ENCODE measurements around the gene TP53I13. TPM values are rescaled to one million over a fixed set of nuclear protein-coding genes. Genes with fewer than 3 reads are reported as not detected.

TP53I13 gene
- total RNA-seq, 4 donors from 2014 or later: 31.6 to 45.9 (median 40.3) TPM

- Histone ChIP-seq H3K27ac (no peak overlapping the region), H3K9me3 (no peaks in the 10 kb centered on the region), H3K4me1 (peaks cover 43% of the 10 kb centered on the region), H3K36me3 (peaks cover 63% of the 10 kb centered on the region), H3K4me3 (no peak overlapping the region), H3K27me3 (no peaks in the 10 kb centered on the region)
- TF ChIP-seq EP300 (IDR thresholded peaks at IDR 0.05) (no peak), POLR2AphosphoS5 (IDR thresholded peaks at IDR 0.05) (no peak), POLR2A (IDR thresholded peaks at IDR 0.05) (no peak), CTCF (IDR thresholded peaks at IDR 0.05) (no peak)
- peak in 1 of 2 donors; percentile 78 for DNase-seq (ENCODE audit: low spot score in 2 of 2)
- WGBS: 92% methylated on average over 19 of the region's 37 CpGs
Measured at GRCh38 chr17:29576214-29577000, 7.9 kb downstream of the TP53I13 start.

DNA sequence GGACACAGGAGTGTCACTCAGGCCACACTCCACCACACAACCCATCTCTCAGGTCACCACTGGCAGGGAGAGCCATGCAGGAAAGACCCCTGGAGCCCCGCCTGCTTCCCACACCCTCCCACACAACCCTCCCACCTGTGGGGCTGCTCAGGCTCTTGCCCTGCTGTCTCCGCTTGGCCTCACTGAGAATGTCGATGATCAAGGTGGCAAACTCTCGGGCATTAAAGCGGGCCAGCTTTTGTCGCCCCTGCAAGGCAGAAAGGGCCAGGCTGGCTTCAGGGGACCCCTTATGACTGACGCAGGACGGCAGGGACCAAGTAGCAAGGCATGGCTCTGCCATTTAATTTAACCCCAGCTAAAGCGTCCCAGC, 8.5 kb downstream of the TP53I13 start:
- H3K4me1 ChIP-seq: peaks cover 43% of the 10 kb centered on the region
- no peak for TF ChIP-seq POLR2AphosphoS5 (IDR thresholded peaks at IDR 0.05)
- WGBS: no CpG with 5 or more reads among the region's 9 CpGs

DNA sequence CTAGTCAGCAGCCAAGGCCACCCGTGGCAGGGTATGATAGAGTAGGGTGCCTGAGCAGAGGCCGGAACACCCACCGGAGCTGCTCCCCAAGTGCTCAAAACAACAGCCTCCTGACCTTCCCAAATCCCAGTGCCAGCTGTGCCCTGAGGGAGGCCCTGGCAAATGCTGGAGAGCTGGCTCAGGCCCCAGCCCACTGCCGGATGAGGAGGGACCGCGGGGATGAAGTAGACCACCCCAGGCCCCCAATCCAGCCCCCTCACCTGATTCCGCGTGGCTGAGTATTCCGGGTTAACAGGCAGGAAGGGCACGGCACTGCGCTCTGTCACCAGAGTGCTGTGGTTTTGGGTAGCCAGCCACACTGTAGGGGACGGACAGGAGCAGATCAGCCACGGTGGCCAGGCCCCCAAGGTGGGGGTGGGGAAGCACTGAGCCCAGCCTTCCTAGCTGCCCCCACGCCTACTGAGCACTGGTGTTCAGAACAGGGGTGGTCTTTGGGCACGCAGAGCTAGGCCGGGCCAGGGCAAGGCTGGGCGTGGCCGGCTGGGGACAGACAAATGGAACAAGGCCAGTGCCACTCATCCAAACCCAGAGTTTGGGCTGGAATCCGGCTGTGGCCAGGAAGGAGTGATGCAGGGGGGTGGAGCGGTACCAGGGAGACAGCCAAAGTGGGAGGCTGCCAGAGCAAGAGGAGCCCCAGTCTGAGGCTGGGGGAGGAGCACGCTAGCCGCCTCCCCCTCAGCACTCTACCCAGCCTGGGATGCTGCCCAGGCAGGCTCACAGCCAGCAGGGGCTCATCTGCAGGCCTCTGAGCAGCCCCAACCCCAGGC, 9.1 kb downstream of the TP53I13 start:
- TF ChIP-seq POLR2A (IDR thresholded peaks at IDR 0.05): no peak
- Histone ChIP-seq H3K27me3 (no peaks in the 10 kb centered on the region), H3K4me1 (peaks cover 43% of the 10 kb centered on the region), H3K36me3 (peaks cover 69% of the 10 kb centered on the region), H3K9me3 (no peaks in the 10 kb centered on the region), H3K4me3 (no peak overlapping the region), H3K27ac (no peak overlapping the region)
- peak in 1 of 2 donors; percentile 76 for DNase-seq (ENCODE audit: low spot score in 2 of 2)
- WGBS: 38% methylated on average over 4 of the region's 22 CpGs

More for the DNA sequence above, 8.5 kb downstream of the TP53I13 start:
- H3K27ac ChIP-seq: no peak overlapping the region
- H3K4me3 ChIP-seq: no peak overlapping the region
- H3K36me3 ChIP-seq: peaks cover 69% of the 10 kb centered on the region
- no peaks in the 10 kb centered on the region for H3K9me3 ChIP-seq
- no peaks in the 10 kb centered on the region for H3K27me3 ChIP-seq
- no peak for DNase-seq (ENCODE audit: low spot score in 2 of 2)

DNA sequence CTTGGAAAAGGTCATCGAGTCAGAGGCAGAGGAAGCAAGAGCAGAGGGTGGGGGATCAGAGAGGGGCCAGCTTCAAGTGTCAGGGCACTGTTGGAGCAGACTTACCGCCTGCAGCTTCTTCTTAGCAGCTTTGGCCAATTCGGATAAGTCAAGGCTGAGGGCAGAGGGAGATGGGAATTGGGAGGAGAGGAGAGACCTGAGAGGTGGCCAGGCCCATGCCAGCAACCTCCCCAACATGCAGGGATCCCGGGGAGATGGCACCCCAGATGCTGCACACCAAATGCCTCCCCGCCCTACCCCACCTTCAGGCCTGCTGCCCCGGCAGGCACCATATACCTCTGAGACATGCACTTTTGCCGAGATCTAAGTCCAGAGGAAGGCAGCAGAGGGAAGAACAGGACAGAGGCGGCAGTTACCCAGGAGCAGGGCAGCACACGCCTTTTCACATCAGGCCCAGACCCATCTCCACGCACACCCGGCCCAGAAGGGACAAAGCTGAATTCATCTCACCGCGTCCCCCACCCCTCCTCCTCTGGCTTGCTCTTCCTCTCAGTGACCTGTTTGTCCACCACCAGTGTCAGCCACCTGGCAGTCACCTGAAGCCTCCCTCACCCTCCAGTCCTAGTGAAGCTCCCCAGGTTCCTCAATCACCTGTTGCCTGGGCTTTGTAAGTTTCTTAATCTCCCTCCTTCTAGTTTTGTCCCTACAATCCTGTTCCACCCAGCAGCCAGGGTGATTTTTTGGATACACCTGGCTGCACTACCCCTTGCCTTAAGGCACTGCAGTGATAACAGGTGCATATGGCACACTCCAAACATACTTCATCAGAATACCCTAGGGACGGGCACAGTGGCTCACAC, 10.4 kb downstream of the TP53I13 start:
- H3K27me3 ChIP-seq: no peaks in the 10 kb centered on the region
- WGBS: 90% methylated on average over 13 of the region's 14 CpGs
- no peak for DNase-seq (ENCODE audit: low spot score in 2 of 2)
- TF ChIP-seq EP300 (IDR thresholded peaks at IDR 0.05): no peak
- TF ChIP-seq POLR2A (IDR thresholded peaks at IDR 0.05): no peak
- no peak for TF ChIP-seq CTCF (IDR thresholded peaks at IDR 0.05)
- no peak for TF ChIP-seq POLR2AphosphoS5 (IDR thresholded peaks at IDR 0.05)
- no peak overlapping the region for H3K4me3 ChIP-seq
- H3K4me1 ChIP-seq: peaks cover 48% of the 10 kb centered on the region
- peaks cover 64% of the 10 kb centered on the region for H3K36me3 ChIP-seq
- H3K9me3 ChIP-seq: no peaks in the 10 kb centered on the region
- H3K27ac ChIP-seq: no peak overlapping the region

DNA sequence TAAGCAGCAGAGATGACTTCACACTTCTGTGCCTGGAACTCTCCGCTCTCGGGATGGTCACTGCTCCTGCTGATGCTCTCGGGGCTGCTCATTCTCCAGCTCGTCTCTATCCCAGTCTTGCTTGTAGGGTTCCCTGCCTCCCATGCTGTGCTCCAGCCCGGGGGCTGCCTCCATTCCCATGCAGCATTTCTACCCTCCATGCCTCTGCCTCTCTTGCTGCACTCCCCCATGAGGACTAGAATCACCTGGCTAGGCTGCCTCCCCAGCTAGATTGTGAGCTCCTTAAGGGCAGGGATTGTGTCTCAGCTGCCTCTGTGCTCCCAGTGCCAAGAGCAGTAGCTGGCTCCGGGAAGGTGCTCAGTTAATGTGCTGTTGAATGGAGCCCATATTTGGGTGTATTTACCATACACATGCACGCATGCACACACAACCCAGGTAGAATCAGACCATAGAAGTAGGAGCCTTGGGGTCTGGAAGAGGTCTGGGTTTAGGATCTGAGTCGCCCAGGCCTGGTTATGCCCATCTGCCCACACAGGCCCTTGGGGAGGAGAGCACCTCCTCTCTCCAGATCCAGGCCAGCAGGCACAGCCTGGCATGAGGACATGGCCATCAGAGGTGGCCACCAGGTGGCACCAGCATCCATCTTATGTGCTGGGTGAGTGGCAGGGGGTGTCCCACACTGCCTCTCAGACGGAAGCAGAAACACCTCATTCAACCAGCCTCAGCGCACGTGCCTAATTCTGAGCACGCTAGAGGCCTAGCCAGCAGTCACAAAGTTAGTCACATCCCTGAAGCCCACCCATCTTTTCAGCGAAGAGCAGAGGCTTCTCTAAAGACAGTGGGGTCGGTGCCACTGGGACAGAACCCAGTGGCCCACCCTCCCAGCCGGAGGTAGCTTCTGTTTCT, 11.6 kb downstream of the TP53I13 start:
- H3K4me3 ChIP-seq: no peak overlapping the region
- no peaks in the 10 kb centered on the region for H3K27me3 ChIP-seq
- no peaks in the 10 kb centered on the region for H3K9me3 ChIP-seq
- WGBS: 56% methylated on average over 14 of the region's 15 CpGs
- no peak overlapping the region for H3K27ac ChIP-seq
- H3K4me1 ChIP-seq: peaks cover 61% of the 10 kb centered on the region
- DNase-seq (ENCODE audit: low spot score in 2 of 2): peak; percentile 86 to 89
- peaks cover 53% of the 10 kb centered on the region for H3K36me3 ChIP-seq
- TF ChIP-seq CTCF (IDR thresholded peaks at IDR 0.05) (peak; percentile 88 to 89), POLR2AphosphoS5 (IDR thresholded peaks at IDR 0.05) (peak in 2 of 3 donors; percentile 55 to 63), POLR2A (IDR thresholded peaks at IDR 0.05) (no peak)

Data from suprapubic skin (tissue), 4 donors.